Large intestine (tissue), 12 donors: ENCODE results near the gene DHRS7C. TPM values are rescaled to one million over a fixed set of nuclear protein-coding genes. Genes with fewer than 3 reads are reported as not detected.

Source experiments
- DNase-seq, 2 donors: peaks; one replicate each; pipeline versions ENCODE4 v3.0.0 to v3.0.0-alpha.2; 2013
- H3K27ac ChIP-seq: one replicate; pipeline ENCODE4 v1.5.1; 2013; ENCODE audit warnings: low read length
- H3K27me3 ChIP-seq: 2 replicates; pipeline ENCODE4 v1.6.1; 2013; ENCODE audit warnings: low read length; ENCODE audit not compliant: control insufficient read depth, insufficient read depth
- H3K36me3 ChIP-seq: 2 replicates; pipeline ENCODE4 v1.6.1; 2013; ENCODE audit warnings: low read length; ENCODE audit not compliant: control insufficient read depth, insufficient read depth
- H3K4me1 ChIP-seq: one replicate; pipeline ENCODE4 v1.6.1; 2013; ENCODE audit warnings: low read length; ENCODE audit not compliant: control insufficient read depth, insufficient read depth
- H3K4me3 ChIP-seq: one replicate; pipeline ENCODE4 v1.5.1; 2013; ENCODE audit warnings: low read length
- H3K9me3 ChIP-seq: one replicate; pipeline ENCODE4 v1.6.1; 2013; ENCODE audit warnings: mild to moderate bottlenecking, low read depth, low read length, moderate library complexity; ENCODE audit not compliant: control insufficient read depth
- WGBS: methylation state at CpG from one replicate; pipeline ENCODE4 v1.1.5; 2013; ENCODE audit warnings: low lambda C conversion rate; ENCODE audit not compliant: insufficient coverage; 5-methylcytosine and 5-hydroxymethylcytosine counted together
- long read RNA-seq, 11 donors: transcript quantifications; one replicate each; lab custom pipeline, GENCODE V29; 2026
- polyA plus RNA-seq: library from polyadenylated mRNA; unstranded; fragments of 120-200 nt; gene quantifications from one replicate; pipeline ENCODE4 v1.2.1, GENCODE V29; 2013

The DHRS7C gene, protein sequence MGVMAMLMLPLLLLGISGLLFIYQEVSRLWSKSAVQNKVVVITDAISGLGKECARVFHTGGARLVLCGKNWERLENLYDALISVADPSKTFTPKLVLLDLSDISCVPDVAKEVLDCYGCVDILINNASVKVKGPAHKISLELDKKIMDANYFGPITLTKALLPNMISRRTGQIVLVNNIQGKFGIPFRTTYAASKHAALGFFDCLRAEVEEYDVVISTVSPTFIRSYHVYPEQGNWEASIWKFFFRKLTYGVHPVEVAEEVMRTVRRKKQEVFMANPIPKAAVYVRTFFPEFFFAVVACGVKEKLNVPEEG
- polyA plus RNA-seq, result 0.24 TPM
- long read RNA-seq, donor 1, result 0 reads
- long read RNA-seq, donor 2, partial matches to known transcripts, result 0 of 1 reads
- long read RNA-seq, donor 2, other reads (novel, unspliced or antisense), result 0 of 1 reads
- long read RNA-seq, donor 3, result 0 reads
- long read RNA-seq, donor 4, result 0 reads
- long read RNA-seq, donor 5, result 0 reads
- long read RNA-seq, donor 6, result 0 reads
- long read RNA-seq, donor 7, result 0 reads
- long read RNA-seq, donor 8, result 0 reads
- long read RNA-seq, donor 9, result 0 reads
- long read RNA-seq, donor 10, result 0 reads
- long read RNA-seq, donor 11, result 0 reads

DNA sequence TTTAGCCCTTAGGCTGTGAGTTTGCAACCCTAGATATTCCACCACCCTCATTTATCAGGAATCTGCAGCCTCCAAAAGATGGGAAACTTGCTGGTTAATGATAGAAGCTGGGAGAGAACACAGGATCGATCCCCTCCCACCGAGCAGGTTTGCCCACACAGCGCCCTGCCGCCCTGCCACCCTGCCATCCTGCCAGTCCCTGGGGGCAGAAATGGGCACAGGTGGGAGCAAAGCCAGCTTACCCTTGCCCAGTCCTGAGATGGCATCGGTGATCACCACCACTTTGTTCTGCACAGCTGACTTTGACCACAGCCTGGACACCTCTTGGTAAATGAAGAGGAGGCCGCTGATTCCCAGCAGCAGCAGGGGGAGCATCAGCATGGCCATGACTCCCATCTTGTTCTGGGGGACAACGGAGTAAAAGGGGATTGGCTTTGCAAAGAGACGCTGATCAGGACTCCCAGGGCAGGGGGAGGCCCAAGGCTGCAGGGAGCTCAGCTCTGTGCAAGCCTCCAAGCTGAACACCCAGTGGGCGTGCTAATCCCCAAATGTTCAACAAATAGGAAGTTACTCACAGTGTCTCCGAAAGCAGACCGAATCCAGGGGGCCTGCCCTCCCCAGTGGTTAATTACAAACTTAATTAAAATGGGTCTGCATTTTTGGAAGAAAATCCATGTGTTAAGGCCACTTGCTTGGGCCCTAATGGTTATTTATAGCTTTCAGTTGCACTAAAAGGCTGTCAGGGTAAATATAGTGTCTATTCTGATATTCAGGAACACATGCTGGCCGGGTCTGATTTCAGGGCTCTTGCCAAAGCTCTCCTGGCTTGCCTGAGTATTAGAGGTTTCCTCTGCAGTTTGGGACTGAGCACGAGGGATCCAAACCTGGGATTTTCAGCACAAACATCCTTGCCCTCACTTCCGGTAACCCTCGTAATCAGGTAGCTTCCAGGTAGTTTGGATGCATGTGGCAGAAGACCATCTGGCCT is at the start of gene DHRS7C:
Gene DHRS7C (minus strand): TSS at position 704 of the 988 bp plus-strand sequence. CDS start 308 bp downstream, at position 396.
- no peak for DNase-seq
- no peaks in the 10 kb centered on the region for H3K36me3 ChIP-seq
- no CpG with 5 or more reads among the region's 15 CpGs for whole genome bisulfite sequencing
- H3K4me3 ChIP-seq, result no peak within 1 kb of the TSS
- H3K4me1 ChIP-seq, result no peaks in the 10 kb centered on the region
- H3K9me3 ChIP-seq, result no peaks in the 10 kb centered on the region
- H3K27ac ChIP-seq, result no peak within 1 kb of the TSS
- no peaks in the 10 kb centered on the region for H3K27me3 ChIP-seq

- H3K27me3 ChIP-seq, result peaks cover 2% of the 10 kb centered on the region
- no peaks in the 10 kb centered on the region for H3K4me1 ChIP-seq
- H3K27ac ChIP-seq, result no peak overlapping the region
- no peak for DNase-seq
- no peaks in the 10 kb centered on the region for H3K9me3 ChIP-seq
- no CpG with 5 or more reads among the region's 4 CpGs for WGBS
- H3K36me3 ChIP-seq, result no peaks in the 10 kb centered on the region
- no peak overlapping the region for H3K4me3 ChIP-seq
Observed at GRCh38 chr17:9839433-9839832, 48.0 kb upstream of the DHRS7C start.

- no peaks in the 10 kb centered on the region for H3K9me3 ChIP-seq
- peak in 1 of 2 donors; percentile 13 for DNase-seq
- no peaks in the 10 kb centered on the region for H3K4me1 ChIP-seq
- peaks cover 2% of the 10 kb centered on the region for H3K27me3 ChIP-seq
- H3K4me3 ChIP-seq, result no peak overlapping the region
- WGBS, result 80% methylated on average over 1 of the region's 11 CpGs
- no peak overlapping the region for H3K27ac ChIP-seq
- no peaks in the 10 kb centered on the region for H3K36me3 ChIP-seq
Observed at GRCh38 chr17:9837551-9838471, 46.4 kb upstream of the DHRS7C start.

DNA sequence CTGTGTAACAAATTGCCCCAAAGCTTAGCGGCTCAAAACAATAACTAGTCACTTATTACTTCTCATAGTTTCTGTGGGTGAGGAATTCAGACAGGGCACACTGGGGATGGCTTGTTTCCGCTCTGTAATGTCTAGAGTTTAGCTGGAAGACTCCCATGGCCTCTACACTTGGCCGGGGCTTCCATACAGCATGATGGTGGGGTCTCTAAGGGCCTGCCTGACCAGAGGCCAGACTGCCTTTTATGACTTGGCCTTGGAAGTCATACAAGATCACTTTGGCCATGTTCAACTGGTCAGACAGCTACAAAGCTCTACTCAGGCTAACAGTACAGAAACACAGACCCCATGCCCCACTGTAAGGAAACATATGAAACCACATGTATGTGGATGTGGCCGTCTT is 42.5 kb upstream of the DHRS7C start:
- no peak overlapping the region for H3K27ac ChIP-seq
- no peak overlapping the region for H3K4me3 ChIP-seq
- DNase-seq, result no peak
- no CpG with 5 or more reads among the region's 4 CpGs for WGBS
- no peaks in the 10 kb centered on the region for H3K4me1 ChIP-seq
- H3K9me3 ChIP-seq, result no peaks in the 10 kb centered on the region
- peaks cover 2% of the 10 kb centered on the region for H3K27me3 ChIP-seq
- H3K36me3 ChIP-seq, result no peaks in the 10 kb centered on the region

- H3K27ac ChIP-seq, result no peak overlapping the region
Observed at GRCh38 chr17:9830711-9831110, 39.3 kb upstream of the DHRS7C start.

GRCh38 chr17:9829343-9829742 is 38.0 kb upstream of the DHRS7C start:
- H3K36me3 ChIP-seq, result no peaks in the 10 kb centered on the region
- no peak for DNase-seq
- H3K9me3 ChIP-seq, result no peaks in the 10 kb centered on the region
- no peaks in the 10 kb centered on the region for H3K4me1 ChIP-seq
- 79% methylated on average over 2 of the region's 2 CpGs for WGBS
- no peak overlapping the region for H3K27ac ChIP-seq
- no peak overlapping the region for H3K4me3 ChIP-seq
- no peaks in the 10 kb centered on the region for H3K27me3 ChIP-seq

More at GRCh38 chr17:9830711-9831110, 39.3 kb upstream of the DHRS7C start:
- DNase-seq, result no peak
- no peaks in the 10 kb centered on the region for H3K4me1 ChIP-seq
- no peaks in the 10 kb centered on the region for H3K27me3 ChIP-seq
- no peaks in the 10 kb centered on the region for H3K9me3 ChIP-seq
- H3K36me3 ChIP-seq, result no peaks in the 10 kb centered on the region
- WGBS, result no CpG with 5 or more reads among the region's 2 CpGs
- H3K4me3 ChIP-seq, result no peak overlapping the region

- no peak for DNase-seq
- H3K4me1 ChIP-seq, result no peaks in the 10 kb centered on the region
- peak overlapping the region; percentile 23 for H3K27ac ChIP-seq
- no peaks in the 10 kb centered on the region for H3K27me3 ChIP-seq
- no peaks in the 10 kb centered on the region for H3K36me3 ChIP-seq
- no peak overlapping the region for H3K4me3 ChIP-seq
- WGBS, result 50% methylated on average over 2 of the region's 13 CpGs
- H3K9me3 ChIP-seq, result no peaks in the 10 kb centered on the region
Observed at GRCh38 chr17:9828296-9829295, 37.2 kb upstream of the DHRS7C start.

DNA sequence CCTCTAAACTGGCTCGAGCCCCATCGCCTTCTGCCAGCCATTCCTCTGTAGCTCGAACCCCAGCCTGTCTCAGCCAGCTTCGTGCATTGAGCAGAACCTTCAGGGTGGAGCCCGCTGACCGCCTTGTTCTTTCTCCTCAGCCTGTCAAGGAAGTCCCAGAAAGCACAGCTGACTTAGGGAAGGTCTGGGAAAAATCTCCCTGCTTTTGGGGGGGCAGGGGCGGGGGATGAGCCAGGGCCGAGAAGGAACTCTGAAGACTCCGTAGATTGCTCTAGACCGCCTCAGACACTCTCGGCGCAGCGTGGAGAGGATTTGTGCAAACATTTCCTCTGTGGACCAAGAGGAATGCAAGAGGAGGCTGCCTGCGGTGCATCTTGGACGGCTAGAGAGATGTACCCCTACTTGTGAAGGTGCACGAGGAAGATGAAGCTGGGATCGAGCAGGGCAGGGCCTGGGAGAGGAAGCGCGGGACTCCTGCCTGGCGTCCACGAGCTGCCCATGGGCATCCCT is 34.3 kb upstream of the DHRS7C start, which contains the start of gene GLP2R:
Gene GLP2R (plus strand): TSS at position 284 of the 510 bp plus-strand sequence. CDS start 140 bp downstream, at position 424.
- no peak for DNase-seq
- WGBS, result no CpG with 5 or more reads among the region's 21 CpGs

More for the DNA sequence above, 34.3 kb upstream of the DHRS7C start, which contains the start of gene GLP2R:
- Histone ChIP-seq H3K27me3 (no peaks in the 10 kb centered on the region), H3K4me1 (no peaks in the 10 kb centered on the region), H3K4me3 (no peak within 1 kb of the TSS), H3K36me3 (no peaks in the 10 kb centered on the region), H3K27ac (no peak within 1 kb of the TSS), H3K9me3 (no peaks in the 10 kb centered on the region)
